Naive thymus-derived CD8-positive, alpha-beta T cell (primary cell): ENCODE measurements around the gene TIGD4. TPM values are rescaled to one million over a fixed set of nuclear protein-coding genes. Genes with fewer than 3 reads are reported as not detected.

ENCODE experiments used
- ATAC-seq, 2 donors: fragments of 150-1000 bp; cut with Tn5 transposase in 1 of 2; sonication (Bioruptor Pico), chemical (Tn5 transposase) in 1 of 2; 1 replicate in 1 of 2; 2 replicates in 1 of 2; pipeline ENCODE4 v1.10.0; 2021; ENCODE audit warnings: mild to moderate bottlenecking in 2 of 2, moderate library complexity in 2 of 2
- POLR2A ChIA-PET: fragments of 350-600 bp; sonication (Branson Sonifier 250); formaldehyde crosslinking; loops from one replicate; lab custom pipeline; 2021; ENCODE audit warnings: antibody characterized with exemption; lab: Charles Lee
- DNase-seq, 10 donors: peaks; one replicate each; pipeline versions ENCODE4 v3.0.0 to v3.0.0-alpha.2; 2020 to 2022
- H3K27ac Mint-ChIP-seq, 10 donors: one replicate each; pipeline ENCODE4 v1.8.0; 2020 to 2022; ENCODE audit warnings: mild to moderate bottlenecking in 10 of 10, mixed read lengths in 10 of 10, moderate library complexity in 4 of 10, inconsistent platforms in 1 of 10
- H3K27me3 Mint-ChIP-seq, 5 donors: one replicate each; pipeline ENCODE4 v1.8.0; 2021 to 2022; ENCODE audit warnings: mixed read lengths in 5 of 5
- H3K36me3 Mint-ChIP-seq, 3 donors: one replicate each; pipeline ENCODE4 v1.8.0; 2020 to 2022; ENCODE audit warnings: mixed read lengths in 3 of 3, mild to moderate bottlenecking in 2 of 3, inconsistent platforms in 1 of 3
- H3K4me1 Mint-ChIP-seq, 4 donors: one replicate each; pipeline ENCODE4 v1.8.0; 2021 to 2022; ENCODE audit warnings: mixed read lengths in 4 of 4
- H3K4me3 Mint-ChIP-seq, 10 donors: one replicate each; pipeline ENCODE4 v1.8.0; 2020 to 2022; ENCODE audit warnings: mild to moderate bottlenecking in 10 of 10, mixed read lengths in 10 of 10, moderate library complexity in 6 of 10, inconsistent platforms in 1 of 10
- H3K9me3 Mint-ChIP-seq, 9 donors: one replicate each; pipeline ENCODE4 v1.8.0; 2020 to 2022; ENCODE audit warnings: mixed read lengths in 9 of 9, mild to moderate bottlenecking in 3 of 9, inconsistent platforms in 1 of 9, moderate library complexity in 1 of 9
- polyA plus RNA-seq, 3 donors: library from polyadenylated mRNA; unstranded; fragments of 300-500 nt; fragmentation: Illumina TruSeq; gene quantifications; one replicate each; pipeline ENCODE4 v1.2.3, GENCODE V29; 2021
- total RNA-seq, 8 experiments: library from RNA in 2 of 8; stranded (reverse) in 2 of 8; gene quantifications; one replicate each; pipeline ENCODE4 v1.2.3 and lab custom pipeline; 2021 to 2026

Gene TIGD4
- total and polyA plus RNA-seq, 5 experiments from 2014 or later = 0.12 to 0.47 (median 0.36) TPM; not detected in 2

GRCh38 chr4:152734015-152734698 is 45.4 kb downstream of the TIGD4 start:
- no peak for ATAC-seq
- no peak for DNase-seq
- Mint-ChIP-seq H3K27ac (peak overlapping the region in 2 of 10 donors; percentile 28 to 29), H3K4me3 (no peak overlapping the region), H3K27me3 (peaks cover 0 to 8% (median 4%) of the 10 kb centered on the region in 5 donors), H3K36me3 (no peaks in the 10 kb centered on the region), H3K4me1 (peaks cover 0 to 4% (median under 1%) of the 10 kb centered on the region in 4 donors), H3K9me3 (no peaks in the 10 kb centered on the region)
- POLR2A ChIA-PET = no interaction called here

GRCh38 chr4:152731997-152732396 is 47.5 kb downstream of the TIGD4 start:
- H3K27me3 Mint-ChIP-seq = peaks cover 2 to 15% (median 8%) of the 10 kb centered on the region in 5 donors
- H3K4me1 Mint-ChIP-seq = peaks cover 0 to 9% (median under 1%) of the 10 kb centered on the region in 4 donors
- DNase-seq = no peak
- no peak for ATAC-seq
- no peak overlapping the region for H3K4me3 Mint-ChIP-seq
- POLR2A ChIA-PET = no interaction called here
- no peaks in the 10 kb centered on the region for H3K36me3 Mint-ChIP-seq
- no peaks in the 10 kb centered on the region for H3K9me3 Mint-ChIP-seq
- H3K27ac Mint-ChIP-seq = no peak overlapping the region

GRCh38 chr4:152729466-152729865 is 50.1 kb downstream of the TIGD4 start:
- POLR2A ChIA-PET = no interaction called here
- no peaks in the 10 kb centered on the region for H3K9me3 Mint-ChIP-seq
- no peaks in the 10 kb centered on the region for H3K36me3 Mint-ChIP-seq
- peaks cover 0 to 6% (median 0%) of the 10 kb centered on the region in 4 donors for H3K4me1 Mint-ChIP-seq
- peaks cover 0 to 9% (median 5%) of the 10 kb centered on the region in 5 donors for H3K27me3 Mint-ChIP-seq
- ATAC-seq = no peak
- no peak overlapping the region for H3K27ac Mint-ChIP-seq
- no peak for DNase-seq
- no peak overlapping the region for H3K4me3 Mint-ChIP-seq

DNA sequence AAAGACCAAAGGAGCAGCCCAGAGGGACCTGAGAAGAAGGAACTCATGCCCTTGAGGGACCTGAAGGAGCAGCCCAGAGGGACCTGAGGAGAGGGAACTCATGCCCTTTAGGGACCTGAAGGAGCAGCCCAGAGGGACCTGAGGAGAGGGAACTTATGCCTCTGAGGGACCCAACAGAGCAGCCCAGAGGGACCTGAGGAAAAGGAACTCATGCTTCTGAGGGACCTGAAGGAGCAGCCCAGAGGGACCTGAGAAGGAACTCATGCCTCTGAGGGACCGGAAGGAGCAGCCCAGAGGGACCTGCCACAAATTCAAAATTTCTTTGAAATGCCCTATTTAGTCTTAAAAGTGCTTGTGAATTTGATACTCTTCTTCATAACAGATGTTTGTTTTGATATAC is 51.2 kb downstream of the TIGD4 start:
- no peak for DNase-seq
- peaks cover 0 to 8% (median 5%) of the 10 kb centered on the region in 5 donors for H3K27me3 Mint-ChIP-seq
- no peak overlapping the region for H3K27ac Mint-ChIP-seq
- H3K9me3 Mint-ChIP-seq = no peaks in the 10 kb centered on the region
- peaks cover 0 to 5% (median 0%) of the 10 kb centered on the region in 4 donors for H3K4me1 Mint-ChIP-seq
- no peak for ATAC-seq
- no peak overlapping the region for H3K4me3 Mint-ChIP-seq
- POLR2A ChIA-PET = no interaction called here
- no peaks in the 10 kb centered on the region for H3K36me3 Mint-ChIP-seq

DNA sequence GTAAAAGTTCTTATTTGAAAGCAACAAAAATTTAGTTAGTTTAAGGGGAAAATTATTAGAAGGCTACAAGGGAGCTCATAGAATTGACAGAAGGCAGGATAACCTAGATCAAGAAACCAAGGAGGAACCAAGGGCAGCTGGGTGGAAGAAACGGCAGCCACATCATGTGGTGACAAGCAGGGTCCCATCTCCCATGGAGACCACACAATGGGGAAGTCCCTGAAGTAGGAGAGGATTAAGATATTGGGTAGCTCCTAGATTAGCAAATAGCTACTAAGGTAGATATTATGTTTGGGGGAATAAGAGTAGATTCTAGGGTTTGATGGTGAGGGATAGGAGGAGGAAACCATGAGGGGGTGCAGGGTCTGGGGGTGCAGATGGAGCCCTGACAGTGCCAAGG is 51.7 kb downstream of the TIGD4 start:
- Mint-ChIP-seq H3K36me3 (peaks cover 0 to 2% (median 0%) of the 10 kb centered on the region in 3 donors), H3K4me1 (peaks cover 0 to 5% (median 0%) of the 10 kb centered on the region in 4 donors), H3K4me3 (no peak overlapping the region), H3K27ac (no peak overlapping the region), H3K9me3 (peaks cover 0 to 1% (median 0%) of the 10 kb centered on the region in 9 donors), H3K27me3 (peaks cover 0 to 11% (median 8%) of the 10 kb centered on the region in 5 donors)
- DNase-seq (no peak), ATAC-seq (no peak)
- POLR2A ChIA-PET = no interaction called here

- no peak overlapping the region for H3K27ac Mint-ChIP-seq
- H3K9me3 Mint-ChIP-seq = peaks cover 0 to 1% (median 0%) of the 10 kb centered on the region in 9 donors
- DNase-seq (no peak), ATAC-seq (no peak)
- H3K36me3 Mint-ChIP-seq = peaks cover 0 to 2% (median 0%) of the 10 kb centered on the region in 3 donors
- POLR2A ChIA-PET = interaction anchor here (0.6 kb wide), 1 partner anchor 188 kb away, joined by 3 read pairs; no protein-coding TSS in a partner anchor
- peaks cover 0 to 12% (median 8%) of the 10 kb centered on the region in 5 donors for H3K27me3 Mint-ChIP-seq
- H3K4me1 Mint-ChIP-seq = peaks cover 0 to 5% (median 0%) of the 10 kb centered on the region in 4 donors
- no peak overlapping the region for H3K4me3 Mint-ChIP-seq
Observed at GRCh38 chr4:152724494-152724893, 55.0 kb downstream of the TIGD4 start.

GRCh38 chr4:152723236-152723635 is 56.3 kb downstream of the TIGD4 start:
- no peak for ATAC-seq
- peaks cover 0 to 1% (median 0%) of the 10 kb centered on the region in 9 donors for H3K9me3 Mint-ChIP-seq
- H3K27ac Mint-ChIP-seq = no peak overlapping the region
- H3K27me3 Mint-ChIP-seq = peaks cover 0 to 12% (median 8%) of the 10 kb centered on the region in 5 donors
- no peak overlapping the region for H3K4me3 Mint-ChIP-seq
- peaks cover 0 to 5% (median 0%) of the 10 kb centered on the region in 4 donors for H3K4me1 Mint-ChIP-seq
- POLR2A ChIA-PET = no interaction called here
- H3K36me3 Mint-ChIP-seq = peaks cover 0 to 2% (median 0%) of the 10 kb centered on the region in 3 donors
- no peak for DNase-seq

- peaks cover 4 to 17% (median 9%) of the 10 kb centered on the region in 9 donors for H3K9me3 Mint-ChIP-seq
Observed at GRCh38 chr4:152719801-152720556, 59.6 kb downstream of the TIGD4 start.

More at GRCh38 chr4:152719801-152720556, 59.6 kb downstream of the TIGD4 start:
- Mint-ChIP-seq H3K4me3 (no peak overlapping the region), H3K27ac (no peak overlapping the region), H3K4me1 (no peaks in the 10 kb centered on the region), H3K36me3 (peaks cover 0 to 12% (median 6%) of the 10 kb centered on the region in 3 donors), H3K27me3 (peaks cover 0 to 4% (median 3%) of the 10 kb centered on the region in 5 donors)
- DNase-seq = no peak
- POLR2A ChIA-PET = no interaction called here
- ATAC-seq = no peak

Other genes starting within 250 kb of the TIGD4 start
- gene FBXW7, start 243.6 kb downstream of the TIGD4 start, total RNA-seq = 100 to 1,000 TPM; 110 to 126 TPM
- gene FBXW7, start 243.6 kb downstream of the TIGD4 start, polyA plus RNA-seq = 10 to 100 TPM; 30.0 to 41.4 (median 31.5) TPM
- gene TMEM154, start 99.7 kb downstream of the TIGD4 start, total RNA-seq = 10 to 100 TPM; 33.4 to 37.9 TPM
- gene TMEM154, start 99.7 kb downstream of the TIGD4 start, polyA plus RNA-seq = 10 to 100 TPM; 24.7 to 30.8 (median 28.4) TPM
- gene ARFIP1, start 224 bp upstream of the TIGD4 start, total RNA-seq = 10 to 100 TPM; 11.3 to 14.5 TPM
- gene ARFIP1, start 224 bp upstream of the TIGD4 start, polyA plus RNA-seq = 10 to 100 TPM; 12.2 to 21.3 (median 17.9) TPM
- gene FHDC1, start 156.6 kb upstream of the TIGD4 start, total RNA-seq = under 1 TPM; 0.27 to 0.39 TPM
- under 1 TPM in 1 of 3 donors, not detected in 2; 0.09 TPM for gene FHDC1, start 156.6 kb upstream of the TIGD4 start, polyA plus RNA-seq